T-helper 9 cell (primary cell): ENCODE measurements around the gene RREB1.

Experiments
- DNase-seq: peaks from one replicate; pipeline ENCODE4 v3.0.0-alpha.2; 2020

RREB1 gene

GRCh38 chr6:7196019-7196402 lies 88.2 kb downstream of the RREB1 start:
- DNase-seq: no peak

DNA sequence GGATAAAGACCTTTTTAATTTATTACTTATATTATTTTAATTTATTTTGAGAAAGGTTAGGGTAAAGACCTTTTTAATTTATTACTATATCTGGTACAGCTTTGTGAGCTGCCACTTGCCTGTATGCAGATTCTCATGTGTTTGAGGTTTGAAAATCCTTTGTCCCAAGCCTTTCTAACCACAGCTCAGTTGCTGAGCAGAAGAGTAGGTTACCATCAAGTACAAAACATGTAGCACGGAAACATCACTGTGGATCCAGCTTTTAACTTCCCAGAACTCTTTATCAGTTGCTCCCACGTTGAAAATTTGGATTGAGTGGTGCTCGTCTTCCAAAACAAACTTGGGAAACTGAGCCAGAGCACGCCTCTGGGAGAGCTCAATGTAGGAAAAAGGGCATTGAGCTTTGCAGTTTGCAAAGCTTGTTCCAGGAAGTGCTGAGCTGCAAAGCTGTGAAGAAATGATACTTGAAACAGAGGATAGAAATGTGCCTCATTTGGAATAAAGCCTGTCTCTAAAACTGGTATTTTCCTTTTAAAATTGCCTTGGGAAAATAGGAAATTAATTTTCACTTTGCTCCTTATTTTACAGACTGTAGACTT lies 89.0 kb downstream of the RREB1 start:
- DNase-seq: no peak

DNA sequence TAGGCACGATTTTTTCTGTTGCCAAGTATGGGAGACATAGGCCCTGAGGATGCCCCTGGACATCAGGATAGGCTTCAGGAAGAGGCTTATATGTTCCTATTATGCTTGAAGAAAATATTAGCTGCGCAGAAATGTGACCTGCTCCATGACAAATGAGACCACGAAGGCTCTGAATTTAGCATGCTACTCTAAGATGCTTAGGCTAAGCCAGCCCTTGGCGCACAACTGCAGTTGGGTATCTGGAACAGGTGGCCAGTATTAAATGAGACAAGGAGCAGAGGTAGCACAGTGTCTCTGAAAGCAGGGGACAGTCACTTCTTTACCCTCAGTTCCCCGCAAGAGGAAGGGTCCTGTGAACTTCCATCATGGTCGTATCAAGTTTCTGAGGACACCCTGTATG lies 90.0 kb downstream of the RREB1 start:
- DNase-seq: no peak

DNA sequence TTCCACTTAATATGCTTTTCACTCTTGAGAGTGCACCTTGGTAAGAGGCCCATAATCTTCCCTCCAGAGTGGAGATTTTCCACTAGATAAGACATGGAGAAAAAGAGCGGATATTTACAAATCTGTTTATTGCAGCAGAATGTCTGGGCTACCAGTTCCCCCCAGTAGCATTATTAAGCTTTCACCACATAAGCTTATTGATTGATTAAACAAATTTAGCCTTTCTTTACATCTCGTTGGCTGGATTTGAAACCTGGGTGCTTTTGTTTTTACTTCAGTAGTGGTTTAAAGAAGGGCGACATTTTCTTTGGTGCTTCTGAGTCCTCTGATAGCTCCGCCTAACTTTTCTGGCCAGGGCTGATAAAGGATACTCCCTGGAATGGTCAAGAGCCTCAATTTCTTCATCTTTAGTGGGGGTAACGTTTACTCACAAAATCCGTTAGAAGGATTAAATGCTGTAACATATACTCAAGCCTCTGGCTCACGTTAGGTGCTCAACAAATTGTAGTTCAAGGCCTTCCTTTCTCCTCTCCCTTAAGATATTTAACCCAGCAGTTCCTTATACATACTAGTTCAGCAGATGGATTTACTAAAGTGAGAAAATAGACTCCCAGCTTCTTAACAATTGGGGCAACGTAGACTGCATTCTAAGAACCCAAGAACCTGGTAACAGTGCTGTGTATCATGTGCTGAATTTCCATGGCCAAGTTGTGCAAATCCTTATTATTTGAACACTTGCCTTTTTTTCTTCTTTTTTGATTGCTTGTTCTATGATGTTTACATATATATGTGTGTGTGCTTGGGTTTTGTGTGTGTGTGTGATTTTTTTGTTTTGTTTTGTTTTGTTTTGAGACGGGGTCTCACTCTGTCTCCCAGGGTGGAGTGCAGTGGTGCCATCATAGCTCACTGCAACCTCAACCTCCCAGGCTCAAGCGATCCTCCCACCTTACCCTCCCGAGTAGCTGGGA lies 91.4 kb downstream of the RREB1 start:
- no peak for DNase-seq

GRCh38 chr6:7200598-7201443 lies 93.1 kb downstream of the RREB1 start:
- no peak for DNase-seq

DNA sequence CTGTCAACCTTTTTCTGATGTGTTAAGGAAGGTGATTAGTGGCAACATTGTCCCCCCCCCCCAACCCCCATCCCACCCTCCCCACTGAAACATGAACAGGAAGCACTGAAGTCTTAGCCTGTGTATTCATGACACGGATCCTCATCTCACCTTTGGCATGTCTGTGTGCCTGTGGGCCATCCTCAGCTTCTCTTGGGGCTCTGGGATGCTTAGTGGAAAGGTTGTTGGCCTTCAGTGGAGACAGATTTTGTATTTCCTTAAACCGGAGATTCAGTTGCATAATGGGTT lies 93.6 kb downstream of the RREB1 start:
- DNase-seq: no peak

GRCh38 chr6:7201732-7202541 lies 94.2 kb downstream of the RREB1 start:
- DNase-seq: no peak

DNA sequence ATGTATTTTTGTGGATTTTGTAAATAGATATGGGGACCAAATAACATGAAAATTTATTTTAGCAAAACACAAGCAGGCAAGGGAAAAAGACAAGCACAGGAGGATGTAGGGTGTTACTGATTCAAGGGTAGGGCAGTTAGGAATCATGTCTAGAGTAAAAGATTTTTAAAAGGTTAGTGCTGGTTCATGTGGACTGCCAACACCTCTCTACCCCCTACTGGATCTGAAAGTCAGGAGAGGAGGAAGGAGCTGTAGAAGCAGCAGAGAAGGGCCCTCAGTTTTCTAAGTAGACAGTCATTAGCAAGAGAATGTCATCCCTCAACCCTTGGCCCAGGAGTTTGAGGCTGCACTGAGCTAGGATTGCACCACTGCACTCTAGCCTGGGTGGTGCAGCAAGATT lies 95.2 kb downstream of the RREB1 start:
- DNase-seq: no peak

GRCh38 chr6:7203939-7204338 lies 96.2 kb downstream of the RREB1 start:
- no peak for DNase-seq

- no peak for DNase-seq
Measured at GRCh38 chr6:7204726-7205125, 97.0 kb downstream of the RREB1 start.

GRCh38 chr6:7207720-7208119 lies 100.0 kb downstream of the RREB1 start:
- DNase-seq: no peak

DNA sequence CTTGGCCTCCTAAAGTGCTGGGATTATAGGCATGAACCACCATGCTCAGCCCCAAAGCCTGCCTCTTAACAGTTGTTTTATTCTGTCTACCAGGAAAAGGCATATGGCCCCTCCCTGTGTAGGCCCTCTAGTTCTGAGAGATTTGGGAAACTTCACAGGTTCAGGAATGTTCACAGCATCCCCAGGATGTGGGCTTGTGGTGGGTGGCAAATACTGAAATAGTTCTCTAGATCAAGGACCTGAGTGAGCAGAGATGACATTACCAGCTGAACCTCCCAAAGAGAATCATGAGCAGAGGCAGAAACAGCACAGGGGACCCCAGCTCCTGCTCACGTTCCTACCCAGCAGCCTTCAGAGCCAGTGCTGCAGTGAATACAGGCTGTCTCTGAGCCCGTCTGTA lies 105.7 kb downstream of the RREB1 start:
- no peak for DNase-seq

DNA sequence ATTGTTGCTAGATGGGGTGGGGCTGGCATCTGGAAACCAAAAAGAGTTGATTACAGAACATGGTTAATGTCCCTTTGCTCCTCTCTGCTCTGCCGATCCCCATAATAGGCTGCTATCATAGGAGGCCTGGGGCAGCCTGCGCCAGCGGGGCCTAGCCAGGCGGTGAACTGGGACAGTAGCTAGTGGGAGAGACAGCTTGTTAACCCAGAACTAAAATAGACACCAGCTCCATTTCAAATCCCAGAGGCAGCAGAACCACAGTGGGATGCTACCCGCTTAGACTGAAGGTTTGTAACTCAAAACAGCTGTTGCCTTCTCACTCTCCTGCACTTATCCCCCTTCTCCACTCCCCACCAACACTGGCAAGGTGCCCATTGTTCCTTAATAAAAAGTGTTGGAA lies 106.7 kb downstream of the RREB1 start:
- DNase-seq: no peak

DNA sequence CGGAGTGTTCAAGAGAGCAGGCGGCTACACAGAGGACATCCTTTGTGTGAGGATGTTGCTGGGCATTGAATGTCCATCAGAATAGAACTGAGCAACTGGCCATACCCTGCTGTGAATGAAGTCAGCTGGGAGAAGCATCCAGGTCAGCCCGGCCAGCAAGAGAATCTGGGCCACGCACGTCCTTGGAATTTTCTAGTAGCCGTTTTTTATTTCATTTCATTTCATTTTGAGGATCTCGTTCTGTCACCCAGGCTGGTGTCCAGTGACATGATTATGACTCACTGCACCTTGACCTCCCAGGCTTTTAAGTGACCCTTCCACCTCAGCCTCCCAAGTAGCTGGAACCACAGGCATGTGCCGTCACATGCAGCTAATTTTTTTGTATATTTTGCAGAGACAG lies 107.4 kb downstream of the RREB1 start:
- DNase-seq: no peak

- DNase-seq: no peak
Measured at GRCh38 chr6:7215798-7216231, 108.1 kb downstream of the RREB1 start.

DNA sequence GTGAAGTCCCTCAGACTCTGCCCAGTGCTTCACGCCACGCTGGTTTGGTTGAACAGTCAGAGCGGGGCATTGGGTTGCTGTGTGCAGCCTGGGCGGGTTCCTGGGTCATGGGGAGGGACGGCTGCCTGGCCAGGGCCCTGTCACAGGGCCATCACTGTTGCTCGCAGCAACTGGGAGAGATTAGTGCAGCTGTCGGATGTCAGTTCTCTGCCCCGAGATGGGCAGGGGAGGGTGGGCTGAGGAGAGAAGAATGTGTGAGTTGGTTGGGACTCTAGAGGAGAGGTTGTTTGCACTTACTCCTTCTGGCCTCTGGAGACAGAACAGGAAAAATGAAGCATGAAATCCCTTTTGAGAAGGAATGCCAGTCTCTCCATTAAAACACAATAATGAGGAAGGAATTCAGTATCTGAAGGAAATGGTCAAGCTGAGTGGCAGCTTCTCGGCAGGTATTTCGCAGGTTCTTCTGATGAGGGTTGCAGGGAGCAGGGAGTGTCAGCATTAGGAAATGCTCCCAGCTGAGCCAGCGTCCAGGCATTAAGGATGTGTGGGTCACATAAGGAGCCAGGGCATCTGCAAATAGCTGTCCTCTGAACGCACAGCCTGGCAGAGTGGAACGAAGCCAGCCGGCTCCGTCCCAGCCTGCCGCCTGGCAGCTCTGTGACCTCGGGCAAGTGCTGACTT lies 109.3 kb downstream of the RREB1 start:
- DNase-seq: no peak

- no peak for DNase-seq
Measured at GRCh38 chr6:7218406-7218988, 110.7 kb downstream of the RREB1 start.

DNA sequence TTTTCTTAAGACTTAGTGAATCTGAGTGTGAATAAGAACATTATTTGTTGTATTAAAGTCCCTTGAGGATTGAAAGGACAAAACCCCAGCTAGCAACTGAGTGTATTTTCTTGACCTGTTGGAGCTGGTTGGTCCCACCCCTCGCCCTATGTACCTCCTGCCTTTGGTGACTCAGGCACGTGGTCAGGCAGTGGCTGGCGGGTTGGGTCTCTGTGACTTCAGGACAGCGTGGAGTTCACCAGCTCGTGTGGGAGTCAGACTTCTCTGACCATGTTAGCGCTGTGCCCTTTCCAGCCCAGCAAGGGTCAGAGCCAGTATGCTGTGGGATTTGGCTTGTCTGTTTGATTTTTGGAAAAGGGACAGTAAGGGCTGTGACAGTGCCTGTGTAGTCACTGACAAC lies 111.5 kb downstream of the RREB1 start:
- no peak for DNase-seq

DNA sequence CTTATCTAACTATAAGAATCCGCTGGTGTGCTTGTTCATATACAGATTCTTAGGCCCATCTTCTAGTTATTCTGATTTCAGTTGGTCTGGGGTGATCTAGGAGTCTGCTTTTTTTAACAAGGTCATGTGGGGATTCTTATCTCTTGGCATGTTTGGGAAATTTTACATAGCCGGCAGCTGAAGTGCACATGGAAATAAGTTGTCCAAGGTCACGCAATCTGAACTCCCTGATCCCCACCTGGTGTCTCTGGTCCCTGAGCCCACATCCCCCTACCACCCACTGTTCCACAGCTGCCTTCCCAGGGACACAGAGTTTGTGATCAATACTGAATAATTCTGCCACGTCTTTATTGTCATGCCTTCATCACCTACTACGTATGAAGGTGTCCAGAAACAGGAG lies 114.4 kb downstream of the RREB1 start:
- DNase-seq: no peak

- no peak for DNase-seq
Measured at GRCh38 chr6:7224731-7225130, 117.0 kb downstream of the RREB1 start.

DNA sequence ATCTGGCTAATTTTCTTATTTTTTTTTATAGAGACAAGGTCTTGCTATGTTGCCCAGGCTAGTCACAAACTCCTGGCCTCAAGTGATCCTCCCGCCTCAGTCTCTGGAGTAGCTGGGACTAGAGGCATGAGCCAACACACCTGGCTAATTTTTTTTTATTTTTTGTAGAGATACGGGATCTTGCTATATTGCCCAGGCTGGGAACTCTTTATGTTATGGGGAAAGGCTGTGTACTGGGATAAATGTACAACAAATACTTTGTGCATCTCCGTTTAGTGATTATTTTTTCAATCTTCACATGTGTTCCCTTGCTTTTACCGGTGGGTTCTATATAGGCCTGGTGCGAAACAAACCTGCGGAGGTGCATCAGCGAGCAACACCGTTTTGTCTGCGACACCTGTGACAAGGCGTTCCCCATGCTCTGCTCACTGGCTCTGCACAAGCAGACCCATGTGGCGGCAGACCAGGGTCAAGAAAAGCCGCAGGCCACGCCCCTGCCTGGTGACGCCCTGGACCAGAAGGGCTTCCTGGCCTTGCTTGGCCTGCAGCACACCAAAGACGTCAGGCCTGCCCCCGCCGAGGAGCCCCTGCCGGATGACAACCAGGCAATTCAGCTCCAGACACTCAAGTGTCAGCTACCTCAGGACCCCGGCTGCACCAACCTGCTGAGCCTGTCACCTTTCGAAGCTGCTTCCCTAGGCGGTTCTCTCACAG lies 121.1 kb downstream of the RREB1 start:
- DNase-seq: no peak
